OCI-LY7 (cell line): Measurements from ENCODE around the gene DTX4. TPM values are rescaled to one million over a fixed set of nuclear protein-coding genes. Genes with fewer than 3 reads are reported as not detected.

ENCODE experiments used
- BruUV-seq: library from RNA; stranded (reverse); fragments of 400-500 nt; replicated peaks from 2 replicates; lab custom pipeline; 2021; lab: Mats Ljungman, UMichigan
- CTCF ChIA-PET: fragments of 300-600 bp; sonication (Branson Sonifier 250); formaldehyde crosslinking; loops from one replicate; lab custom pipeline; 2022; ENCODE audit warnings: antibody characterized with exemption; ENCODE audit not compliant: unreplicated experiment; lab: Charles Lee
- POLR2A ChIA-PET: fragments of 300-600 bp; sonication (Branson Sonifier 250); formaldehyde crosslinking; loops from one replicate; lab custom pipeline; 2022; ENCODE audit warnings: antibody characterized with exemption; lab: Charles Lee
- DNase-seq: peaks from one replicate; pipeline ENCODE4 v3.0.0-alpha.2; 2015; ENCODE audit warnings: low spot score
- H2AFZ ChIP-seq: fragments of 200-600 bp; sonication (generic), shearing (Covaris generic); 2 replicates; pipeline ENCODE4 v1.6.1; 2014; ENCODE audit warnings: mild to moderate bottlenecking, antibody characterized with exemption, low read length, moderate library complexity
- H3K27ac ChIP-seq: fragments of 200-600 bp; sonication (generic); 2 replicates; pipeline ENCODE4 v1.5.1; 2014; ENCODE audit warnings: mixed run types, low read depth, mild to moderate bottlenecking, moderate library complexity, low read length, inconsistent platforms; ENCODE audit not compliant: poor library complexity, severe bottlenecking
- H3K36me3 ChIP-seq: fragments of 200-600 bp; sonication (generic); 2 replicates; pipeline ENCODE4 v1.6.1; 2014; ENCODE audit warnings: mild to moderate bottlenecking, antibody characterized with exemption, low read length, moderate library complexity, mixed read lengths; ENCODE audit not compliant: insufficient read depth
- H3K4me1 ChIP-seq: fragments of 200-600 bp; sonication (generic); 2 replicates; pipeline ENCODE4 v1.5.1; 2014; ENCODE audit warnings: mild to moderate bottlenecking, low read length; ENCODE audit not compliant: insufficient read depth, poor library complexity, severe bottlenecking
- H3K4me2 ChIP-seq: fragments of 200-600 bp; sonication (generic); 2 replicates; pipeline ENCODE4 v1.6.1; 2014; ENCODE audit warnings: mild to moderate bottlenecking, low read length
- H3K4me3 ChIP-seq: fragments of 200-600 bp; sonication (generic); 2 replicates; pipeline ENCODE4 v1.5.1; 2014; ENCODE audit warnings: mild to moderate bottlenecking, low read depth, low read length; ENCODE audit not compliant: poor library complexity, severe bottlenecking
- H3K79me2 ChIP-seq: fragments of 200-600 bp; sonication (generic); 2 replicates; pipeline ENCODE4 v1.6.1; 2016; ENCODE audit warnings: low read depth, mild to moderate bottlenecking, low read length, moderate library complexity, mixed read lengths; ENCODE audit not compliant: insufficient read depth
- H3K9me2 ChIP-seq: fragments of 200-600 bp; sonication (generic); 2 replicates; pipeline ENCODE4 v1.6.1; 2016; ENCODE audit warnings: mild to moderate bottlenecking, low read length, mixed read lengths; ENCODE audit not compliant: insufficient read depth
- H3K9me3 ChIP-seq: fragments of 200-600 bp; sonication (generic); 2 replicates; pipeline ENCODE4 v1.6.1; 2014; ENCODE audit warnings: mild to moderate bottlenecking, mixed run types, low read length, mixed read lengths
- H4K20me1 ChIP-seq: fragments of 200-600 bp; sonication (generic); 2 replicates; pipeline ENCODE4 v1.6.1; 2014; ENCODE audit warnings: mild to moderate bottlenecking, antibody characterized with exemption, low read length, moderate library complexity, mixed read lengths; ENCODE audit not compliant: insufficient read depth
- EZH2phosphoT487 ChIP-seq: fragments of 200-600 bp; sonication (generic); IDR thresholded peaks from 2 replicates; pipeline ENCODE4 v1.6.1; 2018; ENCODE audit warnings: low read depth, borderline replicate concordance, mild to moderate bottlenecking, mixed run types, antibody characterized with exemption, low read length, moderate library complexity, mixed read lengths
- intact Hi-C: fragments of 100-400 bp; cut with micrococcal nuclease; formaldehyde crosslinking; loops from one replicate; pipeline ENCODE4 v1.10.0; 2022; ENCODE audit not compliant: unreplicated experiment
- total RNA-seq, 2 experiments: library from RNA; depleted of rRNA in 1 of 2; stranded (reverse); fragments of >200 nt in 1 of 2; shearing (Covaris generic) in 1 of 2; gene quantifications; 2 replicates each; pipeline ENCODE4 v1.2.3, GENCODE V29; 2014 to 2022
- TF ChIP-seq, protein P1 (sequence below): fragments of 200-600 bp; sonication (generic); conservative IDR thresholded peaks from 2 replicates; pipeline ENCODE4 v1.5.1; 2014; ENCODE audit warnings: mild to moderate bottlenecking, antibody characterized with exemption, low read length, moderate library complexity, mixed read lengths

Gene DTX4
- total RNA-seq, 2 experiments from 2014 or later, result 1.4 to 9.9 TPM

GRCh38 chr11:59198726-59199125 is 26.8 kb downstream of the DTX4 start:
- no peaks in the 10 kb centered on the region for H3K9me2 ChIP-seq
- H3K27ac ChIP-seq, result no peak overlapping the region
- no peaks in the 10 kb centered on the region for H3K79me2 ChIP-seq
- TF ChIP-seq, protein P1, sequence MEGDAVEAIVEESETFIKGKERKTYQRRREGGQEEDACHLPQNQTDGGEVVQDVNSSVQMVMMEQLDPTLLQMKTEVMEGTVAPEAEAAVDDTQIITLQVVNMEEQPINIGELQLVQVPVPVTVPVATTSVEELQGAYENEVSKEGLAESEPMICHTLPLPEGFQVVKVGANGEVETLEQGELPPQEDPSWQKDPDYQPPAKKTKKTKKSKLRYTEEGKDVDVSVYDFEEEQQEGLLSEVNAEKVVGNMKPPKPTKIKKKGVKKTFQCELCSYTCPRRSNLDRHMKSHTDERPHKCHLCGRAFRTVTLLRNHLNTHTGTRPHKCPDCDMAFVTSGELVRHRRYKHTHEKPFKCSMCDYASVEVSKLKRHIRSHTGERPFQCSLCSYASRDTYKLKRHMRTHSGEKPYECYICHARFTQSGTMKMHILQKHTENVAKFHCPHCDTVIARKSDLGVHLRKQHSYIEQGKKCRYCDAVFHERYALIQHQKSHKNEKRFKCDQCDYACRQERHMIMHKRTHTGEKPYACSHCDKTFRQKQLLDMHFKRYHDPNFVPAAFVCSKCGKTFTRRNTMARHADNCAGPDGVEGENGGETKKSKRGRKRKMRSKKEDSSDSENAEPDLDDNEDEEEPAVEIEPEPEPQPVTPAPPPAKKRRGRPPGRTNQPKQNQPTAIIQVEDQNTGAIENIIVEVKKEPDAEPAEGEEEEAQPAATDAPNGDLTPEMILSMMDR, result no peak
- no peak for TF ChIP-seq EZH2phosphoT487
- ChIA-PET CTCF (no interaction called here), POLR2A (interaction anchor here (0.5 to 1.0 kb wide), 2 partner anchors 8 to 48 kb away, joined by 3 to 4 read pairs; no protein-coding TSS in a partner anchor)
- no TSS peak for BruUV-seq
- no peaks in the 10 kb centered on the region for H3K9me3 ChIP-seq
- no peak overlapping the region for H3K4me3 ChIP-seq
- no peak overlapping the region for H2AFZ ChIP-seq
- H4K20me1 ChIP-seq, result no peaks in the 10 kb centered on the region
- H3K4me2 ChIP-seq, result no peak overlapping the region
- peaks cover 5% of the 10 kb centered on the region for H3K4me1 ChIP-seq
- DNase-seq, result no peak
- H3K36me3 ChIP-seq, result no peaks in the 10 kb centered on the region
- intact Hi-C loops, result no loop called here

DNA sequence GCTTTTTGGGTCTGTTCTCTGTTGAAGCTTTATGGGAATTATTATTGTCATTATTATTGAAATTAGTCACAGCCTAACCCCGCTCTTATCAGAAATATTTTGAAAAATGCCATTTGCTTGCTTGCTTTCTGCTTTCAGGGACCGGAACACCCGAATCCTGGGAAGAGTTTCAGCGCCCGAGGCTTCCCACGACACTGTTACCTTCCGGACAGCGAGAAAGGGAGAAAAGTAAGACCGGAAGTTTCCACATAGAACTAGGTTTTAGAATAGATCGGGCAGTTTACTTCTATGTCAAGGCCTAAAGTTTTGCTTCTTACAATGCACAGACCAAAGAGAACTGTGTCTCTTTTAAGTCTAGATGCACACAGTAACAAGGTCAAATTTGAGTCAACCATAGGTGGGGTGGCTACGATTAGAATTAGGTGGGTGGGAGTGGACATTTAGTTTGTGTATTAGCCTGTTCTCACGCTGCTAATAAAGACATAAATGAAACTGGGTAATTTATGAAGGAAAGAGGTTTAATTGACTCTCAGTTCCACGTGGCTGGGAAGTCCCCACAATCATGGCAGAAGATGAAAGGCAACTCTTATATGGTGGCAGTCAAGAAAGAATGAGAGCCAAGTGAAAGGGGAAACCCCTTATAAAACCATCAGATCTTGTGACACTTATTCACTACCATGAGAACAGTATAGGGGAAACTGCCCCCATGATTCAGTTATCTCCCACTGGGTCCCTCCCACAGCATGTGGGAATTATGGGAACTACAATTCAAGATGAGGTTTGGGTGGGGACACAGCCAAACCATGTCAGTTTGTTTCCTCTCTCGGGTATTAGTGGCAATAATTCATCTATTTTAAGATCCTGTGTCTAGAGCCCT is 27.9 kb downstream of the DTX4 start:
- no TSS peak for BruUV-seq
- no peaks in the 10 kb centered on the region for H3K36me3 ChIP-seq
- H3K27ac ChIP-seq, result no peak overlapping the region
- DNase-seq, result no peak
- H3K4me3 ChIP-seq, result no peak overlapping the region
- H3K4me2 ChIP-seq, result no peak overlapping the region
- TF ChIP-seq, protein P1, result no peak
- TF ChIP-seq EZH2phosphoT487, result no peak
- no peaks in the 10 kb centered on the region for H3K79me2 ChIP-seq
- H4K20me1 ChIP-seq, result no peaks in the 10 kb centered on the region
- intact Hi-C loops, result no loop called here
- peaks cover 5% of the 10 kb centered on the region for H3K4me1 ChIP-seq
- no peak overlapping the region for H2AFZ ChIP-seq
- H3K9me3 ChIP-seq, result no peaks in the 10 kb centered on the region
- ChIA-PET CTCF (no interaction called here), POLR2A (interaction anchor here (1.0 kb wide), 1 partner anchor 9 kb away, joined by 3 read pairs; no protein-coding TSS in a partner anchor)
- no peaks in the 10 kb centered on the region for H3K9me2 ChIP-seq

GRCh38 chr11:59200423-59200746 is 28.5 kb downstream of the DTX4 start:
- Histone ChIP-seq H4K20me1 (no peaks in the 10 kb centered on the region), H2AFZ (no peak overlapping the region), H3K4me2 (no peak overlapping the region), H3K4me1 (peaks cover 5% of the 10 kb centered on the region), H3K79me2 (no peaks in the 10 kb centered on the region), H3K9me2 (no peaks in the 10 kb centered on the region), H3K27ac (no peak overlapping the region), H3K4me3 (no peak overlapping the region), H3K9me3 (no peaks in the 10 kb centered on the region), H3K36me3 (no peaks in the 10 kb centered on the region)
- POLR2A ChIA-PET, result interaction anchor here (0.6 kb wide), 1 partner anchor 1209 kb away, joined by 4 read pairs; no protein-coding TSS in a partner anchor
- no TSS peak for BruUV-seq
- TF ChIP-seq, protein P1, result no peak
- TF ChIP-seq EZH2phosphoT487, result no peak
- intact Hi-C loops, result no loop called here
- no peak for DNase-seq
- CTCF ChIA-PET, result no interaction called here
